Lung (tissue), 12 donors: ENCODE measurements around the gene PTPRG. TPM values are rescaled to one million over a fixed set of nuclear protein-coding genes. Genes with fewer than 3 reads are reported as not detected.

ENCODE experiments used
- ATAC-seq: fragments of 200-7000 bp; cut with Tn5 transposase; one replicate; pipeline ENCODE4 v1.9.1; 2020; ENCODE audit warnings: moderate number of reproducible peaks; ENCODE audit not compliant: insufficient read depth, low FRiP score
- DNase-seq, 3 donors: peaks; one replicate each; pipeline ENCODE4 v3.0.0-alpha.2; 2013 to 2017
- H3K27ac ChIP-seq, 2 donors: one replicate each; pipeline ENCODE4 v1.5.1; 2013; ENCODE audit warnings: mild to moderate bottlenecking in 2 of 2, moderate library complexity in 2 of 2, control low read depth in 1 of 2, inconsistent platforms in 1 of 2, low read depth in 1 of 2, low read length in 1 of 2
- H3K27me3 ChIP-seq, 3 donors: one replicate each; pipeline ENCODE4 v1.5.1; 2013; ENCODE audit warnings: low read length in 2 of 3; ENCODE audit not compliant: control insufficient read depth in 3 of 3, insufficient read depth in 3 of 3
- H3K36me3 ChIP-seq, 4 donors: one replicate each; pipeline ENCODE4 v1.5.1; 2013; ENCODE audit warnings: low read length in 4 of 4, mild to moderate bottlenecking in 1 of 4, moderate library complexity in 1 of 4; ENCODE audit not compliant: control insufficient read depth in 4 of 4, insufficient read depth in 4 of 4
- H3K4me1 ChIP-seq, 5 donors: one replicate each; pipeline ENCODE4 v1.5.1; 2013; ENCODE audit warnings: low read length in 5 of 5, mild to moderate bottlenecking in 2 of 5, moderate library complexity in 1 of 5; ENCODE audit not compliant: control insufficient read depth in 5 of 5, insufficient read depth in 5 of 5
- H3K4me3 ChIP-seq: one replicate; pipeline ENCODE4 v1.5.1; 2013; ENCODE audit warnings: mild to moderate bottlenecking, control low read depth, moderate library complexity
- H3K9ac ChIP-seq, 2 donors: one replicate each; pipeline ENCODE4 v1.5.1; 2013; ENCODE audit warnings: low read length in 2 of 2, control low read depth in 1 of 2; ENCODE audit not compliant: insufficient read depth in 1 of 2
- H3K9me3 ChIP-seq, 4 donors: one replicate each; pipeline ENCODE4 v1.5.1; 2013; ENCODE audit warnings: low read length in 3 of 4, mild to moderate bottlenecking in 1 of 4, moderate library complexity in 1 of 4; ENCODE audit not compliant: control insufficient read depth in 4 of 4, insufficient read depth in 3 of 4
- CTCF ChIP-seq: IDR thresholded peaks from 2 replicates; pipeline ENCODE4 v1.5.1; 2012; ENCODE audit warnings: mild to moderate bottlenecking; ENCODE audit errors: control extremely low read depth, extremely low read depth
- WGBS, 2 donors: extraction: QIAGEN DNeasy Blood & Tissue Kit; methylation state at CpG; one replicate each; pipeline ENCODE4 v1.1.7; 2013; 5-methylcytosine and 5-hydroxymethylcytosine counted together
- polyA plus RNA-seq, 2 donors: library from polyadenylated mRNA; stranded (reverse); fragments of 200-250 nt; gene quantifications; one replicate each; pipeline ENCODE4 v1.2.1, GENCODE V29; 2013
- total RNA-seq, 2 donors: library from RNA; depleted of rRNA in 1 of 2; stranded (reverse); fragments of >200 nt in 1 of 2; gene quantifications; one replicate each; pipeline ENCODE4 v1.2.1, GENCODE V29; 2014 to 2021
- donor health status: control.
- donor health status: control.
- donor health status: Bipolar disorder and iron deficiency.
- donor health status: healthy.
- donor health status: DM: yes; HTN: yes; CAD: no.

Gene PTPRG
- total and polyA plus RNA-seq, 4 donors = 8.5 to 131 (median 75.9) TPM

GRCh38 chr3:61822588-61822987 is 261.2 kb downstream of the PTPRG start:
- Histone ChIP-seq H3K27me3 (no peaks in the 10 kb centered on the region), H3K4me1 (peaks cover 0 to 22% (median 0%) of the 10 kb centered on the region in 5 donors), H3K36me3 (no peaks in the 10 kb centered on the region), H3K27ac (no peak overlapping the region), H3K9ac (no peak overlapping the region), H3K4me3 (no peak overlapping the region), H3K9me3 (no peaks in the 10 kb centered on the region)
- DNase-seq (no peak), ATAC-seq (no peak)
- TF ChIP-seq CTCF = no peak
- 91 to 97% methylated on average over 2 of the region's 2 CpGs for WGBS, 2 donors

GRCh38 chr3:61824553-61825135 is 263.3 kb downstream of the PTPRG start:
- Histone ChIP-seq H3K27ac (no peak overlapping the region), H3K27me3 (no peaks in the 10 kb centered on the region), H3K4me3 (no peak overlapping the region), H3K9me3 (no peaks in the 10 kb centered on the region), H3K9ac (no peak overlapping the region), H3K36me3 (no peaks in the 10 kb centered on the region), H3K4me1 (peaks cover 2 to 36% (median 11%) of the 10 kb centered on the region in 5 donors)
- no peak for ATAC-seq
- no peak for TF ChIP-seq CTCF
- no peak for DNase-seq
- WGBS, 2 donors = 94 to 97% methylated on average over 2 of the region's 2 CpGs

- Histone ChIP-seq H3K27me3 (no peaks in the 10 kb centered on the region), H3K4me3 (no peak overlapping the region), H3K27ac (no peak overlapping the region), H3K9me3 (no peaks in the 10 kb centered on the region), H3K4me1 (peaks cover 2 to 35% (median 16%) of the 10 kb centered on the region in 5 donors), H3K36me3 (no peaks in the 10 kb centered on the region), H3K9ac (no peak overlapping the region)
- no peak for DNase-seq
- 82 to 94% methylated on average over 5 of the region's 5 CpGs for WGBS, 2 donors
- no peak for TF ChIP-seq CTCF
- no peak for ATAC-seq
Measured at GRCh38 chr3:61826161-61826560, 264.8 kb downstream of the PTPRG start.
